GM21717 (cell line): ENCODE data around the gene HNF4A.
"Not testable (repeated sequence)": the region's sequence is repeated elsewhere in the genome, so short reads cannot be mapped to it uniquely, and the experiment has no call there.

Experiments
- ATAC-seq: cut with Tn5 transposase; IDR thresholded peaks from one replicate; pipeline ENCODE4 v1.9.1; 2021; ENCODE audit warnings: mild to moderate bottlenecking, moderate library complexity; ENCODE audit not compliant: unreplicated experiment

Gene HNF4A

GRCh38 chr20:44344723-44345122, 10.8 kb upstream of the HNF4A start:
- no peak for ATAC-seq

DNA sequence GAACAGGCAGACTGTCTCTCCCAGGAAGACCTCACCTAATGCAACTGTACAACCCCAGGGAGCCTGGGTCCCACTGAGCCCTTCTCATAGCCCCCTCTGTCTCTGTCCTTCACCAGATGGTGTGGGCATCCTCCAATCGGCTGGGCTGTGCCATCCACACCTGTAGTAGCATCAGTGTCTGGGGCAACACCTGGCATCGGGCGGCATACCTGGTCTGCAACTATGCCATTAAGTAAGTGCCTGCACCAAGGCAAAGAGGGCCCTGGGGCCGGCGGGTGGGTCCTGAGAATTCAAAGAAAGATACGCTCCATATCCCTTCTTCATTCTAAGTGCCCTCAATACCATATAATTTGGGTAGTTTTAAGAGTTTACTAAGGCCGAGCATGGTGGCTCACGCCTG, 10.4 kb upstream of the HNF4A start:
- ATAC-seq: no peak

- ATAC-seq: not testable (repeated sequence)
Measured at GRCh38 chr20:44345941-44346340, 9.6 kb upstream of the HNF4A start.

GRCh38 chr20:44348168-44348659, 7.3 kb upstream of the HNF4A start:
- no peak for ATAC-seq

GRCh38 chr20:44349349-44349748, 6.2 kb upstream of the HNF4A start:
- ATAC-seq: no peak

DNA sequence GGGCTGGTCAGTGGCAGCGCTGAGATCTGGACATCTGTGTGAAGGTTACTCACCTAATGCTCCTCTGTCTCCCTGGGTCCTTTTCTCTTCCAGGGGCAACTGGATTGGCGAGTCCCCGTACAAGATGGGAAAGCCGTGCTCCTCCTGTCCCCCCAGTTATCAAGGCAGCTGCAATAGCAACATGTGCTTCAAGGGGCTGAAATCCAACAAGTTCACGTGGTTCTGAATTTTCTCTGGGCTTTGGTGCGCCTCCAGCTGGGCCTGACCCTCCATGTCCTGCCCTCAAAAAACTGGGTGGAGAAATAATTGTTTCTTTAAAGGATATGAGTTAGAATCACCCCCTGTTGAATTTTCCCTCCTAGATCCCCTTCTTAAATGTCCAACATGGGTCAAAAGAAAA, 4.9 kb upstream of the HNF4A start:
- ATAC-seq: no peak

GRCh38 chr20:44354979-44355497, 461 bp upstream of the HNF4A start:
- ATAC-seq: no peak

GRCh38 chr20:44356353-44356723, 839 bp downstream of the HNF4A start:
- ATAC-seq: no peak

- ATAC-seq: no peak
Measured at GRCh38 chr20:44357020-44357419, 1.5 kb downstream of the HNF4A start.

- no peak for ATAC-seq
Measured at GRCh38 chr20:44357555-44358125, 2.1 kb downstream of the HNF4A start.

GRCh38 chr20:44358776-44359175, 3.3 kb downstream of the HNF4A start:
- ATAC-seq: no peak

DNA sequence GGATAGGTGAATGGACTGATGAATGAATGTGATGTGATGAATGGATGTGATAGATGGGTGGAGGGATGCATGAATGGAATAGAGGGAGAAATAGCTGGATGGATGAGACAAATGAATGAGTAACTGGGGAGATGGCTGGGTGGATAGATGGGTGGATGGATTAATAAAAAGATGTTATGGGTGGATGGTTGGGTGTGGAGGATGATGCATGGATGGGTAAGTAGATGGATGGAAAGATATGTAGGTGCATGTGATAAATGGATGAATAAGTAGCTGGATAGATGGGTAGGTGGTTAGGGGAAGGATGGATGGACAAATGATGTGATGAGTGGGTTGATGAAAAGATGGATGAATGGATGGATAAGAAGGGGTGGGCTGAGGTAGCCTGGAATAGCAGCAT, 4.7 kb downstream of the HNF4A start:
- ATAC-seq: no peak

DNA sequence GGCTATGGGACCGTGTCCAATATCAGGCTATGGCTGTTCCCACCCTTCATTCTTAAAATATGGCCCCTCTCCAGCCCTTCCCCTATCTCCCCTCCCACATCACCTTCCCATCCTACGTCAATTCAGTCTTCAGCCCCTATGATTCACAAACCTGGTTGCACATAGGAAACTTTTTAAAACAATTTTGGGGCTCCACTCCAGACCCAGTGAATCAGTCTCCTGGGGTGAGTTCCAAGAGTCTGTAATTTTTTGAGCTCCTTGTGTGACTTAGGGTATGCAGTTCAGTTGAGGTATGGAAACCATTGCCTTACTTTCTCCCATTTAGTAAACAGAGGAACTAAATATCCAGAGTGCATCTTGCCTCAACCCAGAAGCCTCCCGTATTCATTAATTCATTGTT, 5.5 kb downstream of the HNF4A start:
- no peak for ATAC-seq

DNA sequence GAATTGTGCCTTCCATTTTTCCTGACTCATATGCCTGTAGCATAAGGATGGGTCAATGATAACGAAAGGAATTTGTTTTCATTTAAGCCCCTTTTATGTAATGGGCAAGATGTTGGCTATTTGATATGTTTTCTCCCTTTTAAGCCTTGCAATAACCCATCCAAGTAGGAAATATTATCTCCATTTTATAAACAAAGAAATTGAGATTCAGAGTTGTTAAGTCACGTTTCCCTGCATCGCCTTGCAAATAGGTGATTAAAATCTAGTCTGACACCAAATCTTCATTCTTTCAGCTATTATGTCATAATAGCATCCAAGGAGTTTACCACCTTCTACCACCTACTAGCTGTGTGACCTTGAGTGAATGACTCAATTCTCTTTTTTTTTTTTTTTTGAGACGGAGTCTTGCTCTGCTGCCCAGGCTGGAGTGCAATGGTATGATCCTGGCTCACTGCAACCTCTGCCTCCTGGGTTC, 7.0 kb downstream of the HNF4A start:
- no peak for ATAC-seq

GRCh38 chr20:44364068-44364467, 8.6 kb downstream of the HNF4A start:
- ATAC-seq: no peak

DNA sequence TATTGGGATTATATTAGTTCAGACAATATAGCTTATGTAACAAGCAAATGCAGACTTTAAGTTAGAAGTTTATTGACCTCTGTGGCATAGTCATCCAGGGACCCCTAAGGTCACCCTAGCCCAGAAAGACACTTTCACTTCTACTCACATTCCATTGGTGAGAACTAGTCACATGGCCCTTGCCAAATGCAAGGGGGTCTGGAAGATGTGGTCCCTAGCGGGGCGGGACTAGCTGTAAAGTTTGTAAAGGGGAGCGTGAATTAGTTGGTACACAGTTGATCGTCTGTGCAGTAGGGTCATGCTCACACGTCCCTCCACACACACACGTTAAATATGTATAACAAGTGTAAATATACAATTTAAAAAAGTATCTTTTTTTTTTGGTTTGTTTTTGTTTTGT, 9.3 kb downstream of the HNF4A start:
- no peak for ATAC-seq

DNA sequence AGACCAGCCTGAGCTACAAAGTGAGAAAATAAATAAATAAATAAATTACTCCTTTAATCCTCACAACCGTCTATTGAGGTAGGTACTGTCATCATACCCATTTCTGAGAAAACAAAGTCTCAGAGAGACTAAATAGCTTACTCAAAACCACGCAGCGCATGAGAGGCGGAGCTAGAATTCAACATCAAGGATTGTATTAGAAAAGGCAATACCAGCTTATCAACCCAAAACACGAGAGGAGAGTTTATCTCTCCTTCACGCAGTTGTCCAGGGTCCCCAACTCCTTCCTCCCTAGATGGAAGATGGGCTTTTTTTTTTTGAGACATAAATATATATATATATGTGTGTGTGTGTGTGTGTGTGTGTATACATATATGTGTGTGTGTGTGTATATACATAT, 12.2 kb downstream of the HNF4A start:
- ATAC-seq: no peak

GRCh38 chr20:44370639-44371218, 15.2 kb downstream of the HNF4A start:
- no peak for ATAC-seq

DNA sequence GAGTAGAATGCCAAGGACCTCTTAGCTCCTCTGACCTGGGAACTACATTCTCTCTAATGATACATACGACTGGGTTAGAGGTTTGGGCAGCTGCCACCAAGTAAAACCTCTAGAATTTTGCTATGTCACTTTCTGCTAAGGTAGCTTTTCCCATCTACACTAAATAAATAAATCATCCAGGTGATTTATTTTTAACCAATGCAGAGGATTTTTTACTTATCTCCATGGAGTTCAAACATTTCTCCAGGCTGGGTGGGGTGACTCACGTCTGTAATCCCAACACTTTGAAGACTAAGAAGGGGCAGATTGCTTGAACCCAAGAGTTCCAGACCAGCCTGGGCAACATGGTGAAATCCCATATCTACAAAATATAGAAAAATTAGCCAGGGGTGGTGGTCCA, 27.1 kb downstream of the HNF4A start:
- no peak for ATAC-seq

GRCh38 chr20:44384423-44385027, 29.0 kb downstream of the HNF4A start:
- ATAC-seq: no peak

GRCh38 chr20:44388466-44389023, 33.0 kb downstream of the HNF4A start:
- ATAC-seq: no peak

- no peak for ATAC-seq
Measured at GRCh38 chr20:44389871-44390270, 34.4 kb downstream of the HNF4A start.
